Neural progenitor cell (in vitro differentiated cells): ENCODE measurements around the gene EPHB2. TPM values are rescaled to one million over a fixed set of nuclear protein-coding genes. Genes with fewer than 3 reads are reported as not detected.

Experiments
- DNase-seq: peaks from one replicate; pipeline ENCODE4 v3.0.0-alpha.2; 2016; ENCODE audit warnings: low spot score
- H2AFZ ChIP-seq: fragments of 200-600 bp; sonication (generic); replicated peaks from 2 replicates; pipeline ENCODE4 v1.6.1; 2016; ENCODE audit warnings: antibody characterized with exemption
- H3F3A ChIP-seq: fragments of 200-600 bp; sonication (generic); 2 replicates; pipeline ENCODE4 v1.6.1; 2016; ENCODE audit warnings: antibody characterized with exemption, low read depth
- H3K27ac ChIP-seq: fragments of 200-600 bp; sonication (generic); 2 replicates; pipeline ENCODE4 v1.5.1; 2016; ENCODE audit warnings: mild to moderate bottlenecking
- H3K27me3 ChIP-seq: fragments of 200-600 bp; sonication (generic); 2 replicates; pipeline ENCODE4 v1.6.1; 2016; ENCODE audit warnings: mild to moderate bottlenecking, moderate library complexity
- H3K36me3 ChIP-seq: fragments of 200-600 bp; sonication (generic); 2 replicates; pipeline ENCODE4 v1.5.1; 2016
- H3K4me1 ChIP-seq: fragments of 200-600 bp; sonication (generic); 2 replicates; pipeline ENCODE4 v1.6.1; 2016; ENCODE audit warnings: mixed run types
- H3K4me2 ChIP-seq: fragments of 200-600 bp; sonication (generic); 2 replicates; pipeline ENCODE4 v1.6.1; 2016
- H3K4me3 ChIP-seq: fragments of 200-600 bp; sonication (generic); 2 replicates; pipeline ENCODE4 v1.5.1; 2016
- H3K79me2 ChIP-seq: fragments of 200-600 bp; sonication (generic); 2 replicates; pipeline ENCODE4 v1.6.1; 2016; ENCODE audit warnings: low read depth
- H3K9ac ChIP-seq: fragments of 200-600 bp; sonication (generic); 2 replicates; pipeline ENCODE4 v1.6.1; 2016
- H3K9me3 ChIP-seq: fragments of 200-600 bp; sonication (generic); 2 replicates; pipeline ENCODE4 v1.5.1; 2016; ENCODE audit warnings: low read depth
- H4K20me1 ChIP-seq: fragments of 200-600 bp; sonication (generic); 2 replicates; pipeline ENCODE4 v1.6.1; 2016; ENCODE audit warnings: low read depth
- H3K27ac Mint-ChIP-seq: 3 replicates; pipeline ENCODE4 v1.8.0; 2021; ENCODE audit warnings: mixed read lengths
- H3K27me3 Mint-ChIP-seq: 2 replicates; pipeline ENCODE4 v1.8.0; 2022; ENCODE audit warnings: low read depth, mild to moderate bottlenecking, inconsistent platforms, moderate library complexity, mixed read lengths; ENCODE audit not compliant: insufficient read depth
- H3K36me3 Mint-ChIP-seq: 3 replicates; pipeline ENCODE4 v1.8.0; 2021; ENCODE audit warnings: mixed read lengths
- H3K4me1 Mint-ChIP-seq: 3 replicates; pipeline ENCODE4 v1.8.0; 2021; ENCODE audit warnings: mixed read lengths
- H3K4me3 Mint-ChIP-seq: 3 replicates; pipeline ENCODE4 v1.8.0; 2021; ENCODE audit warnings: mild to moderate bottlenecking, moderate library complexity, mixed read lengths
- H3K9me3 Mint-ChIP-seq: 3 replicates; pipeline ENCODE4 v1.8.0; 2020; ENCODE audit warnings: mixed read lengths
- EZH2 ChIP-seq: fragments of 200-600 bp; sonication (generic); IDR thresholded peaks from 2 replicates; pipeline ENCODE4 v1.6.1; 2017; ENCODE audit warnings: antibody characterized with exemption, mild to moderate bottlenecking, moderate library complexity
- EZH2phosphoT487 ChIP-seq: fragments of 200-600 bp; sonication (generic); IDR thresholded peaks from 2 replicates; pipeline ENCODE4 v1.6.1; 2017; ENCODE audit warnings: antibody characterized with exemption
- total RNA-seq: library from RNA; depleted of rRNA; stranded (reverse); fragments of >200 nt; gene quantifications from 2 replicates; pipeline ENCODE4 v1.2.3, GENCODE V29; 2015; ENCODE audit warnings: low replicate concordance
- TF ChIP-seq, protein P1 (sequence below): fragments of 200-600 bp; sonication (generic); IDR thresholded peaks from 2 replicates; pipeline ENCODE4 v1.5.1; 2017; ENCODE audit warnings: antibody characterized with exemption, mild to moderate bottlenecking

Gene EPHB2
- total RNA-seq, 1 donor from 2014 or later = 38.3 TPM

DNA sequence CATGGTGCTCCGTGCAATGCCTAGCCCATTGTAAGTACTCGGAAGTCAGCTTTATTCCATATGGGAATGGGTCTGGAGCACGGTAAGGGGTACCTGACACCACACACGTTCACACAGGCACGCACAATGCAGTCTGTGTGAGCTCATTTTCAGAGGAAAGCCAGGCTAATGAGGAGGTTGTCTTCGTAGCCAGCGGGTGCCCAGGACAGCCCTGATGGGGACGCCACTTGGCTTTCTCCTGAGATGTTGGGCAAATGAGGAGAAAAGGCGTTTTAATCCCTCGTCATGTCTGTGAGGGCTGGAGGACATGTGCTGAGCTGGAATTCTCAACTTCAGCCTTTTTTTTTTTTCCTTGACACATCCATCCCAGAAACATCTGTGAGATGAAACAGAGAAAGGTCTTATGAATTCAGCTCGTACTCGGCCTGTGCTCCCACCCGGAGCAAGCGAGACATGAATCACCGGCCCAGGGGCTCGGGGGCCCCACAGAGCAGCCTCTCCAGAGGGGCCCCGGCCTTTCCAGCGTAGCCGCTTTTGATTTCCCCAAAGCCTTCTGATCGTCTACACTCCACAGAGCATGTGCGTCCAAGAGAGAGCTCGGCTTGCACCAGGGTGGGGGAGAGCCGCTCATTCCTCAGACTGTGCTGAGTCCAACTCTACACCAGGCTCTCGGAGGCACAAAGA, 125.1 kb downstream of the EPHB2 start:
- no peak overlapping the region for H3K9ac ChIP-seq
- DNase-seq = peak; percentile 29

DNA sequence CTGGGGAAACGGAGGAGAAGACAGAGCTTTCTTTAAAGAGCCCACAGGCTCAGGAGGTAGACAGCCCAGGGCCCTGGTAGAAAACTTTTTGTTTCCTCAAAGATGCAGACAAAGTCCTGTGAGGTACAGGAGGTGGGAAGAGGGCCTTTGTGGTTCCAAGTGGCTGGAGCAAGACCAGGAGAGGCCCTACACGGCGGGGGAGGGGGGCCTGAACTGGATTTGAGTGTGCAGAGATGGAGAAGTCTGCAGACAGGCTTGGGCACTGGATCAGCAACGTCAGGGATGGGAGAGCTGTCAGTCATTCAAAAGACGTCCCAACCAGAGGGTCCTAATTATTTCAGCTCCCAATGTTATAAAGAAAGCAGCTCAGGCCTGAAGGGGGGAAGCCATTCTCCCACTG, 126.2 kb downstream of the EPHB2 start:
- H3K79me2 ChIP-seq = no peaks in the 10 kb centered on the region

More for the DNA sequence above, 125.1 kb downstream of the EPHB2 start:
- Mint-ChIP-seq H3K27me3 (peaks cover 2% of the 10 kb centered on the region), H3K27ac (peak overlapping the region; percentile 97), H3K9me3 (no peaks in the 10 kb centered on the region), H3K4me1 (peaks cover 36% of the 10 kb centered on the region), H3K4me3 (no peak overlapping the region), H3K36me3 (no peaks in the 10 kb centered on the region)
- Histone ChIP-seq H3K79me2 (no peaks in the 10 kb centered on the region), H4K20me1 (peaks cover 41% of the 10 kb centered on the region), H3K36me3 (no peaks in the 10 kb centered on the region), H3K4me1 (peaks cover 28% of the 10 kb centered on the region), H3K27ac (no peak overlapping the region), H3F3A (peaks cover 14% of the 10 kb centered on the region), H3K27me3 (no peaks in the 10 kb centered on the region), H3K9me3 (no peaks in the 10 kb centered on the region), H2AFZ (no peak overlapping the region), H3K4me3 (no peak overlapping the region), H3K4me2 (peak overlapping the region; percentile 21)
- no peak for TF ChIP-seq EZH2
- TF ChIP-seq, protein P1, sequence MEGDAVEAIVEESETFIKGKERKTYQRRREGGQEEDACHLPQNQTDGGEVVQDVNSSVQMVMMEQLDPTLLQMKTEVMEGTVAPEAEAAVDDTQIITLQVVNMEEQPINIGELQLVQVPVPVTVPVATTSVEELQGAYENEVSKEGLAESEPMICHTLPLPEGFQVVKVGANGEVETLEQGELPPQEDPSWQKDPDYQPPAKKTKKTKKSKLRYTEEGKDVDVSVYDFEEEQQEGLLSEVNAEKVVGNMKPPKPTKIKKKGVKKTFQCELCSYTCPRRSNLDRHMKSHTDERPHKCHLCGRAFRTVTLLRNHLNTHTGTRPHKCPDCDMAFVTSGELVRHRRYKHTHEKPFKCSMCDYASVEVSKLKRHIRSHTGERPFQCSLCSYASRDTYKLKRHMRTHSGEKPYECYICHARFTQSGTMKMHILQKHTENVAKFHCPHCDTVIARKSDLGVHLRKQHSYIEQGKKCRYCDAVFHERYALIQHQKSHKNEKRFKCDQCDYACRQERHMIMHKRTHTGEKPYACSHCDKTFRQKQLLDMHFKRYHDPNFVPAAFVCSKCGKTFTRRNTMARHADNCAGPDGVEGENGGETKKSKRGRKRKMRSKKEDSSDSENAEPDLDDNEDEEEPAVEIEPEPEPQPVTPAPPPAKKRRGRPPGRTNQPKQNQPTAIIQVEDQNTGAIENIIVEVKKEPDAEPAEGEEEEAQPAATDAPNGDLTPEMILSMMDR = no peak
- no peak for TF ChIP-seq EZH2phosphoT487

DNA sequence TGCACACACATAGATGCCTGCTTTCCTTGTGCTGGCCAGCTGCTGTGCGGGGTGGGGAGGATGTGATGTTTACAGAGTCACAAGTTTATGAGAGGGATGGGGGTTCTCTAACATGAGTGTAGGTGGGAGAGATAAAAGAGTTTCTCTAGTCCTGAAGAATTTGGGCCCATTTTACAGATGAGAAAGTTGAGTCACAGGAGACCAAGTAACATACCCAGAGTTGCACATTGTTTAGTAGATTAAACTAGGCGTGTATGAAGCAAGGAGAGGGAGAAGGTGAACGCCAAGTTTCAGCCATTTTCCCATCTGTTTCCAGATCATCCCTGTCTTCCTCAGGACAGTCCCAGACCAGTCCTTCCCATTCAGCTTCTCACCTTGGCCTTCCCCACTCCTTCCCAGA, 126.7 kb downstream of the EPHB2 start:
- Histone ChIP-seq H3K9ac (no peak overlapping the region), H4K20me1 (peaks cover 44% of the 10 kb centered on the region), H3K4me3 (no peak overlapping the region), H3K9me3 (no peaks in the 10 kb centered on the region), H3K79me2 (no peaks in the 10 kb centered on the region), H3K36me3 (no peaks in the 10 kb centered on the region), H3K4me1 (peaks cover 28% of the 10 kb centered on the region), H3F3A (peaks cover 14% of the 10 kb centered on the region), H2AFZ (no peak overlapping the region), H3K27me3 (no peaks in the 10 kb centered on the region), H3K4me2 (no peak overlapping the region), H3K27ac (no peak overlapping the region)
- no peak for DNase-seq
- Mint-ChIP-seq H3K4me3 (peak overlapping the region; percentile 6), H3K4me1 (peaks cover 48% of the 10 kb centered on the region), H3K9me3 (no peaks in the 10 kb centered on the region), H3K27me3 (peaks cover 7% of the 10 kb centered on the region), H3K27ac (peak overlapping the region; percentile 28), H3K36me3 (no peaks in the 10 kb centered on the region)
- no peak for TF ChIP-seq EZH2phosphoT487

More for the DNA sequence above, 126.2 kb downstream of the EPHB2 start:
- no peaks in the 10 kb centered on the region for H3K27me3 ChIP-seq
- peak overlapping the region; percentile 31 for H3K4me3 Mint-ChIP-seq
- H3K27me3 Mint-ChIP-seq = peaks cover 5% of the 10 kb centered on the region
- no peak overlapping the region for H2AFZ ChIP-seq
- no peak overlapping the region for H3K9ac ChIP-seq
- H4K20me1 ChIP-seq = peaks cover 41% of the 10 kb centered on the region
- H3K27ac ChIP-seq = no peak overlapping the region
- TF ChIP-seq, protein P1 = no peak
- TF ChIP-seq EZH2phosphoT487 (no peak), EZH2 (no peak)
- peak overlapping the region; percentile 97 for H3K27ac Mint-ChIP-seq
- H3K4me1 Mint-ChIP-seq = peaks cover 44% of the 10 kb centered on the region
- peak overlapping the region; percentile 21 for H3K4me2 ChIP-seq
- no peaks in the 10 kb centered on the region for H3K9me3 Mint-ChIP-seq
- peaks cover 28% of the 10 kb centered on the region for H3K4me1 ChIP-seq
- H3K9me3 ChIP-seq = no peaks in the 10 kb centered on the region
- no peaks in the 10 kb centered on the region for H3K36me3 ChIP-seq
- no peak for DNase-seq
- H3K36me3 Mint-ChIP-seq = no peaks in the 10 kb centered on the region
- H3F3A ChIP-seq = peaks cover 14% of the 10 kb centered on the region
- H3K4me3 ChIP-seq = no peak overlapping the region

DNA sequence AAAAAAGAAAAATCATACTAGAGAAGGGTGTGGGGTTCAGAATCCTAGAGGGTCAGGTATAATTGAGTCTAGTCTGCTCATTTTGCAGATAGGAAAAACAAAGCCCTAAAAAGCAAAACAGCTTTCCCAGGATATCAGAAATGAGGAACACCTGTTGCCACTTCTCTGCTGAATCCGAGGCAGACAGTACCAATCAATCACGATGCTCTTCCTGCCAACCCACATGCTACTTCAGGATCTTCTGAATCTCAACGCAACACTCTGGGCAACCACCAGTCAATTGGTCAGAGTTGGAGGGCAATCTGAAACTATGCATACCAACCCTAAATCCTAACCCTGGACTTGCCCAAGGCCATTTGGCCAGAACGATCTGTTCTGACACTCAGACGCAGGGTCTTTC, 128.3 kb downstream of the EPHB2 start:
- H4K20me1 ChIP-seq = peaks cover 58% of the 10 kb centered on the region
- H3K4me3 Mint-ChIP-seq = no peak overlapping the region
- H3K27me3 ChIP-seq = no peaks in the 10 kb centered on the region
- H3K9me3 ChIP-seq = no peaks in the 10 kb centered on the region
- H3K4me1 ChIP-seq = peaks cover 28% of the 10 kb centered on the region
- H3K4me2 ChIP-seq = no peak overlapping the region
- H3K36me3 ChIP-seq = no peaks in the 10 kb centered on the region
- no peak overlapping the region for H2AFZ ChIP-seq
- no peak for DNase-seq
- no peaks in the 10 kb centered on the region for H3K36me3 Mint-ChIP-seq
- H3F3A ChIP-seq = peaks cover 13% of the 10 kb centered on the region
- no peak overlapping the region for H3K27ac ChIP-seq
- TF ChIP-seq EZH2 = no peak
- TF ChIP-seq, protein P1 = no peak
- TF ChIP-seq EZH2phosphoT487 = no peak
- peaks cover 11% of the 10 kb centered on the region for H3K27me3 Mint-ChIP-seq
- H3K4me3 ChIP-seq = no peak overlapping the region
- H3K4me1 Mint-ChIP-seq = peaks cover 55% of the 10 kb centered on the region
- H3K9ac ChIP-seq = no peak overlapping the region
- H3K27ac Mint-ChIP-seq = no peak overlapping the region
- no peaks in the 10 kb centered on the region for H3K9me3 Mint-ChIP-seq
- no peaks in the 10 kb centered on the region for H3K79me2 ChIP-seq
